H1 (cell line): Measurements from ENCODE around the gene WBP1. TPM values are rescaled to one million over a fixed set of nuclear protein-coding genes. Genes with fewer than 3 reads are reported as not detected.
"Not testable (repeated sequence)": the region's sequence is repeated elsewhere in the genome, so short reads cannot be mapped to it uniquely, and the experiment has no call there.

ENCODE experiments used
- CTCF ChIA-PET: fragments of 300-600 bp; sonication (Branson Sonifier 250); formaldehyde crosslinking; loops from one replicate; lab custom pipeline; 2021; ENCODE audit not compliant: partially characterized antibody; lab: Charles Lee
- POLR2A ChIA-PET: fragments of 300-600 bp; sonication (Branson Sonifier 250); formaldehyde crosslinking; loops from one replicate; lab custom pipeline; 2021; ENCODE audit warnings: inconsistent platforms; ENCODE audit not compliant: partially characterized antibody; lab: Charles Lee
- DNase-seq, 2 experiments: peaks; one replicate each; pipeline versions ENCODE4 v3.0.0 to v3.0.0-alpha.2; 2010 to 2022; ENCODE audit warnings: low spot score in 2 of 2, low read depth in 1 of 2, mixed read lengths in 1 of 2
- FAIRE-seq: peaks from 2 replicates; lab custom pipeline; 2011; peaks lifted over from hg19 to GRCh38; lab: Jason Lieb, UNC
- H2AFZ ChIP-seq: 2 replicates; pipeline ENCODE4 v1.8.1; 2012; ENCODE audit warnings: low read length, inconsistent platforms
- H2AK5ac ChIP-seq: 2 replicates; pipeline ENCODE4 v1.6.1; 2013; ENCODE audit warnings: low read depth, low read length
- H2BK120ac ChIP-seq: replicated peaks from 2 replicates; pipeline ENCODE3; 2013; ENCODE audit warnings: low read depth, low read length, inconsistent platforms
- H2BK12ac ChIP-seq: 2 replicates; pipeline ENCODE4 v1.6.1; 2013; ENCODE audit warnings: low read depth, low read length
- H2BK15ac ChIP-seq: 2 replicates; pipeline ENCODE4 v1.6.1; 2013; ENCODE audit warnings: low read length
- H2BK20ac ChIP-seq: 2 replicates; pipeline ENCODE4 v1.6.1; 2013; ENCODE audit warnings: low read length
- H2BK5ac ChIP-seq: 2 replicates; pipeline ENCODE4 v1.6.1; 2013; ENCODE audit warnings: low read depth, low read length
- H3K14ac ChIP-seq: 2 replicates; pipeline ENCODE4 v1.6.1; 2013; ENCODE audit warnings: inconsistent platforms; ENCODE audit not compliant: insufficient read length
- H3K18ac ChIP-seq: 2 replicates; pipeline ENCODE4 v1.6.1; 2013; ENCODE audit warnings: low read length; ENCODE audit errors: extremely low read depth
- H3K23ac ChIP-seq: 2 replicates; pipeline ENCODE4 v1.6.1; 2013; ENCODE audit warnings: inconsistent platforms; ENCODE audit not compliant: insufficient read length
- H3K23me2 ChIP-seq: 2 replicates; pipeline ENCODE4 v1.6.1; 2013; ENCODE audit warnings: low read depth, low read length
- H3K27ac ChIP-seq: 2 replicates; pipeline ENCODE4 v1.6.1; 2011; ENCODE audit warnings: low read depth, low read length, inconsistent platforms
- H3K27me3 ChIP-seq, 4 experiments: replicated peaks in 1 of 4; 1 replicate in 1 of 4; 2 replicates in 3 of 4; pipeline versions ENCODE4 v1.6.1 to v1.8.1; 2011 to 2013; ENCODE audit warnings: low read length in 3 of 4, mild to moderate bottlenecking in 3 of 4, inconsistent platforms in 2 of 4, mixed read lengths in 2 of 4, moderate library complexity in 1 of 4; ENCODE audit not compliant: control insufficient read depth in 3 of 4, insufficient read depth in 3 of 4; ENCODE audit errors: extremely low read depth in 1 of 4
- H3K36me3 ChIP-seq, 4 experiments: 2 replicates each; pipeline versions ENCODE4 v1.6.1 to v1.8.1; 2011 to 2013; ENCODE audit warnings: mild to moderate bottlenecking in 4 of 4, low read length in 3 of 4, moderate library complexity in 2 of 4, control low read depth in 1 of 4, inconsistent platforms in 1 of 4; ENCODE audit not compliant: insufficient read depth in 4 of 4, control insufficient read depth in 2 of 4
- H3K4ac ChIP-seq: replicated peaks from 2 replicates; pipeline ENCODE3; 2013; ENCODE audit warnings: low read length, low read depth, mixed read lengths, inconsistent platforms; ENCODE audit not compliant: insufficient read length
- H3K4me1 ChIP-seq, 4 experiments: replicated peaks in 1 of 4; 1 replicate in 1 of 4; 2 replicates in 3 of 4; pipeline versions ENCODE4 v1.6.1 to v1.8.1; 2011 to 2013; ENCODE audit warnings: low read length in 3 of 4, inconsistent platforms in 2 of 4, mixed read lengths in 1 of 4; ENCODE audit not compliant: insufficient read depth in 4 of 4, control insufficient read depth in 3 of 4
- H3K4me2 ChIP-seq, 2 experiments: 2 replicates each; pipeline versions ENCODE4 v1.6.1 to v1.8.1; 2011 to 2013; ENCODE audit warnings: low read depth in 2 of 2, low read length in 2 of 2, control low read depth in 1 of 2, inconsistent platforms in 1 of 2, mild to moderate bottlenecking in 1 of 2; ENCODE audit not compliant: insufficient read depth in 1 of 2
- H3K4me3 ChIP-seq, 4 experiments: fragments of 200-600, 300-600 bp in 1 of 4; sonication (generic), shearing (Covaris generic), sonication (Bioruptor Twin) in 1 of 4; 2 replicates each; pipeline versions ENCODE4 v1.5.1 to v1.8.1; 2011 to 2016; ENCODE audit warnings: low read length in 4 of 4, low read depth in 3 of 4, control low read depth in 2 of 4, inconsistent platforms in 2 of 4, mild to moderate bottlenecking in 2 of 4, mixed read lengths in 1 of 4, moderate library complexity in 1 of 4; ENCODE audit not compliant: insufficient read depth in 2 of 4; ENCODE audit errors: extremely low read depth in 1 of 4
- H3K56ac ChIP-seq: replicated peaks from 2 replicates; pipeline ENCODE3; 2013; ENCODE audit warnings: low read depth, mild to moderate bottlenecking, mixed read lengths, low read length, inconsistent platforms; ENCODE audit not compliant: insufficient read length
- H3K79me1 ChIP-seq: 2 replicates; pipeline ENCODE4 v1.6.1; 2013; ENCODE audit warnings: low read depth, low read length, control low read depth
- H3K79me2 ChIP-seq, 2 experiments: 2 replicates each; pipeline versions ENCODE4 v1.6.1 to v1.8.1; 2012 to 2013; ENCODE audit warnings: low read length in 2 of 2, mild to moderate bottlenecking in 2 of 2, inconsistent platforms in 1 of 2; ENCODE audit not compliant: insufficient read depth in 2 of 2, control insufficient read depth in 1 of 2
- H3K9ac ChIP-seq, 4 experiments: replicated peaks in 1 of 4; 1 replicate in 1 of 4; 2 replicates in 3 of 4; pipeline versions ENCODE4 v1.6.1 to v1.8.1; 2011 to 2013; ENCODE audit warnings: low read depth in 3 of 4, low read length in 3 of 4, control low read depth in 2 of 4, mild to moderate bottlenecking in 2 of 4, moderate library complexity in 2 of 4, inconsistent platforms in 1 of 4; ENCODE audit errors: extremely low read depth in 1 of 4
- H3K9me3 ChIP-seq, 2 experiments: 2 replicates each; pipeline versions ENCODE4 v1.6.1 to v1.8.1; 2012 to 2013; ENCODE audit warnings: mild to moderate bottlenecking in 2 of 2, moderate library complexity in 2 of 2, control low read depth in 1 of 2, inconsistent platforms in 1 of 2, low read depth in 1 of 2, low read length in 1 of 2, mixed read lengths in 1 of 2; ENCODE audit not compliant: insufficient read depth in 2 of 2
- H4K20me1 ChIP-seq, 2 experiments: replicated peaks in 1 of 2; 2 replicates each; pipeline versions ENCODE3 to v1.8.1; 2011 to 2013; ENCODE audit warnings: inconsistent platforms in 2 of 2, low read length in 2 of 2, mild to moderate bottlenecking in 1 of 2; ENCODE audit not compliant: insufficient read depth in 2 of 2, control insufficient read depth in 1 of 2
- H4K5ac ChIP-seq: 2 replicates; pipeline ENCODE4 v1.6.1; 2013; ENCODE audit warnings: low read length, low read depth, mixed read lengths, inconsistent platforms; ENCODE audit not compliant: insufficient read length
- H4K8ac ChIP-seq: 2 replicates; pipeline ENCODE4 v1.8.0; 2013; ENCODE audit warnings: mild to moderate bottlenecking, moderate library complexity, low read length, inconsistent platforms; ENCODE audit not compliant: insufficient read depth; ENCODE audit errors: extremely low read depth
- H4K91ac ChIP-seq: replicated peaks from 2 replicates; pipeline ENCODE3; 2013; ENCODE audit warnings: low read length, mixed read lengths, inconsistent platforms; ENCODE audit not compliant: insufficient read length
- EP300 ChIP-seq, 2 experiments: IDR thresholded peaks; 1 replicate in 1 of 2; 2 replicates in 1 of 2; pipeline ENCODE4 v1.6.1; 2011 to 2012; ENCODE audit warnings: low read depth in 2 of 2, low read length in 2 of 2, mild to moderate bottlenecking in 2 of 2, borderline replicate concordance in 1 of 2, inconsistent platforms in 1 of 2, moderate library complexity in 1 of 2
- WGBS, 2 experiments: shearing (Covaris generic) in 1 of 2; methylation state at CpG; one replicate each; pipeline versions ENCODE4 v1.1.6 to v1.1.7; 2013 to 2015; ENCODE audit warnings: low lambda C conversion rate in 2 of 2, mixed read lengths in 2 of 2, inconsistent platforms in 1 of 2, low coverage in 1 of 2, missing lambda C conversion rate in 1 of 2; ENCODE audit not compliant: insufficient replicate concordance in 2 of 2, insufficient coverage in 1 of 2, insufficient read length in 1 of 2; ENCODE audit errors: extremely low coverage in 1 of 2, missing lambda C conversion rate in 1 of 2; 5-methylcytosine and 5-hydroxymethylcytosine counted together
- polyA plus RNA-seq, 7 experiments: library from polyadenylated mRNA; depleted of rRNA in 3 of 7; stranded (reverse) in 5 of 7; unstranded in 2 of 7; fragments of >200 nt in 5 of 7; fragments of 200-250 nt in 2 of 7; gene quantifications; 1 replicate in 5 of 7; 2 replicates in 1 of 7; 4 replicates in 1 of 7; pipeline versions ENCODE4 v1.2.1 to v1.2.3, GENCODE V29; 2011 to 2013; ENCODE audit warnings: missing spikeins in 2 of 7, mixed read lengths in 2 of 7
- total RNA-seq: library from RNA; stranded (reverse); fragmentation: NEBNext Ultra II Directional; extraction: Animal tissue kit (Norgen Biotek cat#: 25700); gene quantifications from 2 replicates; pipeline ENCODE4 v1.2.1, GENCODE V29; 2021

Gene WBP1
- total and polyA plus RNA-seq, 2 of the 8 experiments (the other 6 are each of a cell fraction or from before 2014, with no cell fraction given): 57.2 to 190 TPM

GRCh38 chr2:74441690-74442482 is 16.4 kb upstream of the WBP1 start, which contains the start of gene RTKN (continued):
- TF ChIP-seq EP300 (IDR thresholded peaks at IDR 0.05; ENCODE audit: borderline replicate concordance in 1 of 2, low read depth in 2 of 2, low read length in 2 of 2): no peak

GRCh38 chr2:74442483-74443297 is 15.5 kb upstream of the WBP1 start:
- not testable (repeated sequence) for H3K9me3 ChIP-seq, H2BK120ac ChIP-seq, H3K14ac ChIP-seq, H4K8ac ChIP-seq, H3K23me2 ChIP-seq, H3K4ac ChIP-seq, H3K18ac ChIP-seq, H4K20me1 ChIP-seq, H4K5ac ChIP-seq, DNase-seq, H4K91ac ChIP-seq, FAIRE-seq, H3K27me3 ChIP-seq, H2AK5ac ChIP-seq, H3K23ac ChIP-seq, H3K56ac ChIP-seq, H3K79me1 ChIP-seq, H2BK20ac ChIP-seq, H3K36me3 ChIP-seq
- peaks cover 4 to 13% (median 12%) of the 10 kb centered on the region in 4 experiments; a peak in 6 of 7 replicates for H3K4me1 ChIP-seq
- peak overlapping the region in 1 of 4 experiments; percentile 77; a peak in 3 of 7 replicates for H3K9ac ChIP-seq
- peak overlapping the region; percentile 79 for H2AFZ ChIP-seq
- CTCF ChIA-PET: interaction anchor here (0.8 to 3.1 kb wide), 7 partner anchors 8 to 42 kb away, joined by 3 to 9 read pairs (median 4); no protein-coding TSS in a partner anchor
- H2BK15ac ChIP-seq: peak overlapping the region; percentile 92; the same call in 1 of the 2 replicates
- peak overlapping the region; percentile 68 to 92 for H3K4me2 ChIP-seq
- peak overlapping the region; percentile 69 to 90 (median 80) for H3K4me3 ChIP-seq
- POLR2A ChIA-PET: interaction anchor here (0.5 to 3.3 kb wide), 14 partner anchors 9 to 281 kb away, joined by 3 to 16 read pairs (median 4); partner anchors contain the start of genes C2orf81, INO80B, WBP1 and WDR54
- H2BK5ac ChIP-seq: peak overlapping the region; percentile 81; the same call in 1 of the 2 replicates
- H3K79me2 ChIP-seq: peaks cover 4 to 26% of the 10 kb centered on the region in 2 experiments; a peak in 2 of 4 replicates
- H3K27ac ChIP-seq: peak overlapping the region; percentile 87; the same call in 1 of the 2 replicates
- WGBS, 2 experiments: 78% methylated on average over 16 of the region's 16 CpGs; no CpG with 5 or more reads in 1 of the 2 experiments
- H2BK12ac ChIP-seq: peak overlapping the region; percentile 39; the same call in 1 of the 2 replicates
